ENCODE data around the gene LMTK2. TPM values are rescaled to one million over a fixed set of nuclear protein-coding genes. Genes with fewer than 3 reads are reported as not detected.

LMTK2 gene
- polyA plus RNA-seq, 3 donors, result 12.7 to 13.3 (median 12.8) TPM

DNA sequence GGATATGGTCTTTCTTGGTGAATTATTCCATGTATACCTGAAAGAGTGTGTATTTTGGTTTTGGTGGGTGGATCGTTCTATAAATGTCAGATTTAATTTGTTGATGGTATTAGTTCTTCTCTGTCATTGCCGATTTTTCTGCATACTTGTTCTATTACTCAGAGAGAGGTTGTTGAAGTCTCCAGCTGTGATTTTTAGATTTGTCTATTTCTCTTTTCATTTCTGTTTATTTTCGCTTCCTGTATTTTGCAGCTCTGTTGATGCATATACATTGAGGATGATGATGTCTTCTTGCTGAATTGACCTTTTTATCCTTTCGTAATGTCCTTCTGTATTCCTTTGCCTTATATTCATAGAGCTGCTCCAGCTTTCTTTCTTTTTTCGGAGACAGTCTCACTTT lies 92.5 kb downstream of the LMTK2 start:
- no peak for DNase-seq (ENCODE audit: low read depth in 3 of 3, low spot score in 2 of 3)

DNA sequence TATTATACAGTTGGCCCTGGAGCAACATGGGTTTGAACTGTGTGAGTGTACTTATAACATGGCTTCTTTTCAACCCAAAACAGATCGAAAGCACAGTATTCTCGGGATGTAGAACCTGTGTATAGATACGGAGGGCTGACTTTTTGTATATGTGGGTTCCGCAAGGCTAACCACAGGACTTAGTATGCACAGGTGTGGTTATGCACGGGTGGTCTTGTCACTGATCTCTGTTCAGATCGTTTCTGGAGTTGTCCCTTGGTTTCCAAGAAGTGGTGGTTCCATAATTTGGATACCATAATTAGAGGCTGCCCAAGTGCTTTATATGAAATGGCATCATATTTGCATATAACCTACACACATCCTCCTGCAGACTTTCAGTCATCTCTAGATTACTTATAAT lies 93.7 kb downstream of the LMTK2 start:
- DNase-seq (ENCODE audit: low read depth in 3 of 3, low spot score in 2 of 3), result no peak

DNA sequence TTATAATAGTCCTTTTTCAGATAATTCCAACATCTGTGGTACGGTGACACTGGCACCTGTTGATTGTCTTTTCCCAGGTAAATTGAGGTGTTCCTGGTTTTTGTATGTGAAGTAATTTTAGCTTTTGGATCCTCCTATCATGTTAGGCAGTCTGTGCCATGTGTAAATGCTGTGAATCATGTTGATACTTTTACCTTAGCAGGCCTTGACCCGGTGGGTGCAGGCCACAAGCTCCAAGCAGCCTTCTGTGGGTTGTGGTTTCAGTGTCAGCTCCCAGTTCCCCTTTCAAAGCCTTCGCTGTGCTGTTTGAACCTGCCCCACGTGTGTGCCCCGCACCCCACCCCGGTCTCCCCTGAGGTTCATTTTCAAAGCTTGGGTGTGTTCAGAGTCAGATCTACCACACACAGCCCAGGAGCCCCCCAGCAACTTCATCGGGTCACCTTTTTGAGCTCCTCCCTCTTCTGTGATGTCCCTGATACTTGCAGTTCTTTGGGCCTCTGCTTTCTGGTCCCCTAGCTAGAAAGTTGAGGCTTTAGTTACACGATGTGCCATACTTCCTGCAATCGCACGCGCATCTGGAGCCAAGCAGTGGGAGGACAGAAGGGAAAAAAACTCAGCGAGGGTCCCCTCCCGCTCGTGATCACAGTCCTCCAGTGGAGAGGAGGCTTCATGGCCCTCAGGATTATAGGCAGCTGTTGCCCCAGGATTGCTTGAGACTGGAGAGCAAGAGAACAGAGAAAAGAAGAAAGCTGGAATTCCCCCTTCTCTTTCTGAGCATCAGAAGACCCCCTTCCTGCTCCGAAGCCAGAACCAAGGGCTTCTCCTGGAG lies 95.9 kb downstream of the LMTK2 start:
- no peak for DNase-seq (ENCODE audit: low read depth in 3 of 3, low spot score in 2 of 3)

DNA sequence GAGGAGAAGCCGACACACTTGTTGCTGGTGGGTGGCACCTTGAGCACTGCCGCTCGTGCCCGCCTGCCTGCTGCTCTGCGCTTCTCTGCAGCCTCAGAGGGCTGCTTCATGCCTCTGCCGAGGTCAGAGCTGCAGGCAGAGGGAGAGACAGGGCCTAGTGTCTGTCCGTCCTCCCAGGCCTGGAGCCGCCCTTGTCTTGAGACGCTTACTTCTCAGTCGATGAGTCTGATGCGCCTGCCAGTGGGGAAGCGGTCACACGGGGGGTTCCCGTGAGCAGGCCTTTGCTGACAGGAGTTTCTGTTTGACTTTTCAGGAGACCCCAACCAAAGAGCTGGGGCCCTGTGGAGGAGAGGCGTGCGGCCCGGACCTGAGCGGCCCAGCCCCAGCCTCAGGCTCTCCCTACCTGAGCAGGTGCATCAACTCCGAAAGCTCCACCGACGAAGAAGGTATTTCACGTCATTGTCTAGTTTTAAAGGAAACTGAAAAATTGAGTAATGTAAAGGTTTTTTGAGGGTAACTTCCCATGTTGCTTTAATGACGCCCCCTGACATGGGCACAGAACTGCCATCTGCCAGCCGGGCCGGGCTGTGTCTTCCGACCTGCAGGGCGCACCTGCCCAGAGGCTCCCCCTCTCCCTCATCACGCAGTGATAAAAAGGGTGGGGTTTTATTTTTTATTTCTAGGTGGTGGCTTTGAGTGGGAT lies 96.8 kb downstream of the LMTK2 start:
- DNase-seq (ENCODE audit: low read depth in 3 of 3, low spot score in 2 of 3), result no peak

DNA sequence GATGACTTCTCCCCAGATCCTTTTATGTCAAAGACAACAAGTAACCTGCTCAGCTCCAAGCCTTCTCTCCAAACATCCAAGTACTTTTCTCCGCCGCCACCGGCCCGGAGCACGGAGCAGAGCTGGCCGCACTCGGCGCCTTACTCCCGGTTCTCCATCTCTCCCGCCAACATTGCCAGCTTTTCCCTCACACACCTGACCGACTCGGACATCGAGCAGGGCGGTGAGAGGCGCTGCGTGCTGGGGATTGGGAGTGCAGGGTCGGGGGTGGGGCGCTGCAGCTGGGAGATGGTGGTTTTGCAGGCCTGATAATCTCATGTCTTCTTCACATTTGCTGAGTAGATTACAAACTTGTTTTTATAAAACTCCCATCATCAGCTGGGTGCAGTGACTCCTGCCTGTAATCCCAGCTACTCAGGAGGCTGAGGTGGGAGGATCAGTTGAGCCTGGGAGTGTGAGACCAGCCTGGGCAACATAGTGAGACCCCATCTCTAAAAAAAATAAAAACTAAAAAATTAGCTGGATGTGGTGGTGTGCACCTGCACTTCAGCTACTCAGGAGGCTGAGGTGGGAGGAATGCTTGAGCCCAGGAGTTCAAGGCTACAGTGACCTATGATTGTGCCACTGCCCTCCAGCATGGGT lies 97.4 kb downstream of the LMTK2 start:
- no peak for DNase-seq (ENCODE audit: low read depth in 3 of 3, low spot score in 2 of 3)

DNA sequence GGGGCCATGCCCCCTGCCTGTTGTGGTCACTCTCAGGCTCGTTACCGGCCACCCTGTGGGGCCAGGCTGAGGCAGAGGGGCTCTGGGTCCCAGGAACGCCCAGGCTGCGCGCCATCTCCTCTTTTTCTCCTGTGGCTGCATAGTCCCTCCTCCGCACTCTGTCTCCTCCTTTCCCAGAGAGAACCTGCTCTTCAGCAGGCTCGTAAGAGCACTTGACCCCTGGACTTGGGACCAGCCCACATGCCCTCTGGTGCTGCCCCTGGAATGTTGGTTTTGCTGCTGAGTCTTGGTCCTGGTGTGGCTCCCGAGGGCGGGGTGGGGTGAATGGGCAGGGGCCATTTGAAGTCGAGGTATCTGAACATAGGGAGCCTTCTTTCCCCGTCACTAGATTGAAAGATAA lies 98.0 kb downstream of the LMTK2 start:
- DNase-seq (ENCODE audit: low read depth in 3 of 3, low spot score in 2 of 3), result no peak

DNA sequence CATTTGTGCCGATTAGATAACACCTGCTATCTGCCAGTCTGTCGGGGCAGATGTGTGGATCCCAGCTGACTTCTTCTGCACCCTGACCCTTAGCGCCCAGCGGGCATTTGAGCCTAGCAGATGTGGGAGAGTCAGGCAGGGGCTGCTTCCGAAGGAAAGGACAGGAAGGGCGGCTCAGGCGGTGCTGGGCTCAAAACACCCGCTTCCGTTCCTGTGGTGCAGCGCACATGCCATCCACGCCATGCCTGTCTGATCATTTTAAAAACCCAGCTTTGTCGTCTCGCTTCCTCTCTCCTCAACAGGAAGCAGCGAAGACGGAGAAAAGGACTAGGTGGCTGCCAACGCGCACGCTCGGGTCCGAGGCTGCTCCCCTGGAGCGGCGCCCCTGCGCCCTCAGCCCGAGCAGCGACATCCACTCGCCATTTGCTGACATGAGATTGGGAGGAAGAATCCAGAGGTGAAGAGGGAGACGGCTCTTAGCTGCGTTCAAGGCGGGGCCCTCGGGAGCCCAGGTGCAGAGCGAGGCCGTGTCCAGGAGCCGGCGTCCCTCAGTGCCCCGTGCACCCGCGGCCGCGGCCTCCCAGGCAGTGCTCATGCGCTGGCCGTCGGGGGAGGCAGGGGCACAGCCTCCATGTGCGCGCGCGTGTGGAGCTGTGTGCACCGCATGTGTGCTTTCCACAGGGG lies 98.6 kb downstream of the LMTK2 start:
- DNase-seq (ENCODE audit: low read depth in 3 of 3, low spot score in 2 of 3), result no peak

DNA sequence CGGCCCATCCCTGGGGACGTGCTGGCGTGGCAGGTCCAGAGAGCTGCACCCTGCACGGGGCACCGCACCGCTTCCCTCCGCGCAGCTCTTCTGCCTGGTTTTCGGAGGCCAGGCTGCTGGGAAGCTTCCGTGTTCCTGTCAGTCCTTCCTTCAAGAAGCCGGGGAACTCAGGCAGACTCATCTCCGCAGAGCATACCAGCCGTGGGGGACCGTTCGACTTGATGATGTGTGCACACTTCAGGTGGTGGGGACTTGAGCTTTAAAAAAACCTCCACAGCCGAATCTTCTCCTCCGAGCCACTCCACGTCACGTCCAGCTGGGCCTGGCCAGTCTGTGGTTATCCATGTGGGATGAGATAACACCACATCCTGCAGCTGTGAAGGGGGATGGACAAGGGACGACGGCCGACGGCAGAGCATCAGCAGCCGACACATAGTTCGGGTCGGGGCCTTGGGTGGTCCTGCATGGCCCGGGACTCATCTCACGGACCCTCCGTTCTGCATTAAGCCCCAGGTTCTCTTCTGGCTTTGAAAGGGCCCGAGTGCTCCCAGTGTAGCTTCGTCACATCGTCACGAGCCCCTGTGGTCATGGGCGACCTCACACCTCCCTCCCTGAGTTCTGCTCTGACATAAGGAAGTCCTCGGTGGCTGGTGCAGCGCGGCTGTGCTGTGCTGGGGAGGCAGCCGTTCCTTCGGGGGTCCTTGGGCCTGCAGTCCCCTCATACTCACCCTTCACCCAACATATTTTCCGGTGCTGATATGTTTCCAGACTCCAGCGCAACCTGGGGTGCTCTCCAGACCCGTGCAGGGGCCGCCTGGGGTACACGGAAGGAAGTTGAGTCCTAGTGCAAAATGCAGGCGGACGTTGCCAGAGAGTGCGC lies 100.0 kb downstream of the LMTK2 start:
- no peak for DNase-seq (ENCODE audit: low read depth in 3 of 3, low spot score in 2 of 3)

DNA sequence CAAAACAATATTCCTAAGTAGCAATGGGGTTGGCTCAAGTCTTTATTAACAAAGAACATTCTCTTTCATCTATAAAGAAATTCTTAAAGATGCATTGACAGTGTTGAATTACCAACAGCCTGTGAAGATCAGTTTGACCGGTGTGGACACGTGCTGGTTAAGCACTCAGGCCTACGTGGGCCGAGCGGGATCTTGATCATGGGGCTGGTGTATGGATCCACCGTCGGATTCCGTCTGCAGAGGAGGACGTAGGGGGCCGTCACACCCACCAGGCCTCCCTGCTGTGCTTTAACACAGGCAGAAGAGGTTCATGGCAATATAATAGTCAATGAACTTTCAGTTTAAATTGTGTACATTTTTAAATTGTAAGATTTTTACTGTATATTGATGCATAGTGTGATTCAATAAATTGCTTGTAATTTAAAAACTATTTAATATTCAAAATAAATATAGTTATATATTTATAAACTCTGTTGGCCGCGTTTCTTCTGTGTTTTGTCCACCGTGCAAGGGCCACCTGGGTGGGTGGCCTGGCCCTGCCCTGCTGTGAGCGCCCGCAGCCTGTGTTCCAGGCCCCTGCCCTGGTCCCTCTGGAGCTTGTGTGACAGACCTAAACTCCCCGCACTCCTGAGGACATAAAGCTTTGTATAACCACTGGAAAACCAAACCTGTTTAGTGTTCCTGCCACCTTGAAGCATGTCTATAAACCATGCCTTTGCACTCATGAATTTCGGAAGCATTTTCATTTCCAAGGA lies 102.7 kb downstream of the LMTK2 start:
- no peak for DNase-seq (ENCODE audit: low read depth in 3 of 3, low spot score in 2 of 3)

DNA sequence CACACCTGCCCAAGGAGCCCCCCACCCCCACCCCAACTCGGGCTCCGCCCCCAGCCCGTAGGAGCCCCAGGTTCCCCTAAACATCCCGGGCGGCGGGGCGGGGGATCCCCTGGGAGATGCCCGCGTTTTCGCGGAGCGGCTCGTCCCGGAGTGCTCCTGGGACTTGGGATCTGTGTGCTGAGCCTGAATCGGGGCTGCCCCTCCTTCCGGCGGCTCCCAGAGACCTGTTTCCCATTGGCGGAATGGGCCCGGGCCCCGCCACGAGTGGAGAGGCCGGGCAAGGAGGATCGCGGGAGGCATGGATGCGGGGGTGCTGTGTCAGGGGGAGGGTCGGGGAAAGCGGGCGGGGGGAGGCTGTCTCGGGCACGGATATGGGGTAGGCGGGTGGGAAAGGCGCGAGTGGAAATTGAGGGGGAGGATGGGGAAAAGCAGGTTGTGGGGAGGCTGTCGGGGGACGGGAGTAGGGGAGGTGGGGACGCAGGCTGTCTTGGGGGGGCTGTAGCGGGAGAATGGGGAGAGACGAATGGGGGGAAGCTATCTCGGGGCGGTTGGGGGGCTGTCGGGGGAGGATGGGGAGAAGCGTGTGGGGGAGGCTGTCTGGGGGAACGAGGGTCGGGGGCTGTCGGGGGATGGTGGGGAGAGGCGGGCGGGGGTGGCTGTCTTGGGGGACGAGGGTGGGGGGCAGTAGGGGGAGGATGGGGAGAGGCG lies 104.0 kb downstream of the LMTK2 start:
- no peak for DNase-seq (ENCODE audit: low read depth in 3 of 3, low spot score in 2 of 3)

DNA sequence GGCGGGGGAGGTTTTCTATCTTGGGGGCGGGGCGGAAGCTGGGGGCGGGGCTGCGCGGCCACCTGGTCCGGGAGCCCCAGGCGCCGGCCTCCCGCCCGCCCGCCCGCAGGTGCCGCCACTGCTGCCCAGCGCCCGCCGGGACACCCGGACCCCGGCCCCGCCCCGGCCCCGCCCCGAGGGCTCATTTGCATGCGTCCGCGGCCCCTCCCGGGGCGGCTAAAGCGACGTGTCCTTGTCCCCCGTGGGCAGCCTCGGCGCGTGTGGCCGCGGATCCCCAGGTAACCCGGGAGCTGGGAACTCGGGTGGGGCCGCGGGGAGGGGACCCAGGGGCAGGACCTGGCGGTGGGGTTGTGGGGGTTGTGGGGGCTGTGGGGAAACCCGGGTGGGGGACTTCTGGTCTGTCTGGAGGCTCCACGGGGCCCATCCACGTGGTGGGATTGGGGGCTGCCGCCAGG lies 104.6 kb downstream of the LMTK2 start, which contains the start of gene BHLHA15:
Gene BHLHA15 (plus strand): TSS at position 219 of the 455 bp plus-strand sequence. CDS start 871 bp downstream, outside the sequence.
- DNase-seq (ENCODE audit: low read depth in 3 of 3, low spot score in 2 of 3), result no peak

DNA sequence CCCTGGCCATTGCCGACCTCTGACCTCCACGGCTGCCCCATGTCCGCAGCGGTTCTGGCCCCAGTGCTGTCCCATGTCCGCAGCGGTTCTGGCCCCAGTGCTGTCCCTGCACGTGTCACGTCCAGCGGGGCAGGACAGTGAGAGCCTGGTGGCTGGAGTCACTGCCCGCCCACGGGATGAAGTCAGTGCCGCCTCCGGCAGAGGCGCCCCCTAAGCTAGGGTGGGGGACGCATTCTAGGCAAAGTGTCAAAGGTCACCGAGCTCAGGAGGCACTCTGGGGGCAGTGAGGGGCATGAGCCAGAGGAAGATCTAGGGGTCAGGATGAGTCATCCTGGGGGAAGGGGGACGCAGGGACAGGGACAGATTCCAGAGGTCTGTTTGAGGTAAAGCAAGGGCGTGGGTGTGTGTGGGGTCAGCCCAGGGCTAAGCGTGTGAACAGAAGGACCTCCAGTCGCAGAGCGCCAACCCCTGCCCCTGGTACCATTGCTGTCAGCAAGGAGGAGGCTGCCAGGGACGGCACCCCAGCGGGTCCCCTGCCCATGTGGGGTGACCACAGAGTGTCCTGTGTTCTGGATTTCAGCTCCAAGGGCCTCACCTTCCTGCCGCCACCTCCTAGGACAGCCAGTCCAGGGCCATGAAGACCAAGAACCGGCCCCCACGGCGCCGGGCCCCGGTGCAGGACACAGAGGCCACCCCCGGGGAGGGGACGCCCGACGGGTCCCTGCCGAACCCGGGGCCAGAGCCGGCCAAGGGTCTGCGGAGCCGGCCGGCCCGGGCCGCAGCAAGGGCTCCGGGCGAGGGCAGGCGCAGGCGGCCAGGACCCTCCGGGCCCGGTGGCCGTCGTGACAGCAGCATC lies 105.2 kb downstream of the LMTK2 start:
- DNase-seq (ENCODE audit: low read depth in 3 of 3, low spot score in 2 of 3), result no peak

DNA sequence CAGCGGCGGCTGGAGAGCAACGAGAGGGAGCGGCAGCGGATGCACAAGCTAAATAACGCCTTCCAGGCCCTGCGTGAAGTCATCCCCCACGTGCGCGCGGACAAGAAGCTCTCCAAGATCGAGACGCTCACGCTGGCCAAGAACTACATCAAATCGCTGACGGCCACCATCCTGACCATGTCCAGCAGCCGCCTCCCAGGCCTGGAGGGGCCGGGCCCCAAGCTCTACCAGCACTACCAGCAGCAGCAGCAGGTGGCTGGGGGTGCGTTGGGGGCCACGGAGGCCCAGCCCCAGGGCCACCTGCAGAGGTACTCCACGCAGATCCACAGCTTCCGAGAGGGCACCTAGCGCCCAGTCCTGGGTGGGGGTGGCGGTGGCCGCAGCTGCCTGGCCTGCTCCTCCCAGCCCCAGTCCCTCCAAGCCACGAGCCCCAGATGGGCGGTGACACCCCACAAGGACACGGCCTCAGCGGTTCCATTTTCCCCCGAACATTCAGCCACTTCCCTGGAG lies 105.9 kb downstream of the LMTK2 start:
- DNase-seq (ENCODE audit: low read depth in 3 of 3, low spot score in 2 of 3), result no peak

DNA sequence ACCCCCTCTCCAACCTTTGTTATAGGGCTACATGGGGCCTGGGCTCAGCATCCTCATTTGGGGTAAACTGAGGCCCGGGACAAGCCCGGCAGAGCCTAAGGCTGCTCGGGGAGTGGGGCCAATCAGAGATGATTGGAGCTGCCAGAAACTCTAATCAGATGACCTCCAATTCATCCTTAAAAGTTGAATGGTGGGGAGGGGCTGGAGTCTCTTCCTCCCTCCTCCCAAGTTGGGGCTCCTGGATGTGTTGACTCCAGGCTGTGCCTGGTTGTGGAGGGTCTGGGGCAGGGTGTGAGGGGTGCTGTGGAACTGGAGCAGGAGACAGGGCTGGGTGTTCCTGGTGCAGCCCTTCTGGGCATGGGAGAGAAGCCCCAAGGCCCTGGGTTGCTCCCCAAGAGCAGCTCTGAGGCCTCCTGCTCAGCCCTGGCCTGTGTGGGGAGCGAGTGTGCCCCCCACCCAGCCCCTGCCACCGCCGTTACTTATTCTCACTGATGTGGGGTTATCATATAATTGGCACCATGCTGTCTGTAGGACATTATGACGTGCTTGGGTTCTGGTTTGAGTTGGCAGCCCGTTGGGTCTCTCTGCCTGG lies 106.7 kb downstream of the LMTK2 start:
- DNase-seq (ENCODE audit: low read depth in 3 of 3, low spot score in 2 of 3), result no peak

DNA sequence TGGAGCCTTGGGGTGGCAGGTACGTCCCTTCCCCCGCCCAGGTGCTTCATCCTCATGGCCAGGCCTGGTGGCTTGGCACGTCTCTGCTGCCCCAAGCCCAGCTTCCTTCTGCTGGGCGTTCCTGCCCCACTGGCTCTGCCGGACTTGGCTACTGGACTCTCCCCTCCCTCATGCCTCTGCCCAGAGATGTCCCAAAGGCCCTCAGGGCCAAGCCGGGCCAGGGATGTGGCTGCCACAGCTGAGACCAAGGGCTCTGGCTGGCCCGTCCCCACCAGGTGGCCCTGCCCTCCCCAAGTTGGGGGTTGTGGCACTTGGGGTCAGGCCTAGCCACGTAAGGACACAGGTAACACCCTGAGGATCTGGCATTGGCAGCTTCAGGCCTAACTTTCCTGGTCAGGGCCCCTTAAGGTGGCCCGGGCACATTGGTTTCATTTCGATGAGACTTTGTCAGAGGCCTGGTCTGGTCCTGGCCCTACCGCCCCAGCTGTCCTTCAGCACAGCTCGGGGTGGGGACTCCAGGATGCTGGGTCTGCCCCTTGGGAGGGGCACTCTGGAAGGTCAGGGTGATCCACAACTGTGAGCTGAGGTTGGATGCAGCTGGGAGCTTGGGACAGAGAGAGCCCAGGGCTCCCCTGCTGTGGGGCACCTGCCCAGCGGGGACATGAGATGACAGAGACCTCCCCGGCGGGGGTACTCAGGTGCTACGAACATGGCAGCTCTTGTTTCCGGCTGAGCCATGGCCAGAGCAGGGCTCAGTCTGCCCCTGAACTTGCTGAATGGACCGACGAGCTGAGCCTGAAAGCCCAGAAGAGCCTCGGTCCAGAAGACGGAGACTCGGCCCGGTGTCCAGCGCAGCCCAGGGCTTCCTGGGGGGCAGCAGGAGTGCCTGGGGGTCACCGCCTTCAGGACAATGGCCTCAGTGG lies 107.5 kb downstream of the LMTK2 start:
- no peak for DNase-seq (ENCODE audit: low read depth in 3 of 3, low spot score in 2 of 3)

DNA sequence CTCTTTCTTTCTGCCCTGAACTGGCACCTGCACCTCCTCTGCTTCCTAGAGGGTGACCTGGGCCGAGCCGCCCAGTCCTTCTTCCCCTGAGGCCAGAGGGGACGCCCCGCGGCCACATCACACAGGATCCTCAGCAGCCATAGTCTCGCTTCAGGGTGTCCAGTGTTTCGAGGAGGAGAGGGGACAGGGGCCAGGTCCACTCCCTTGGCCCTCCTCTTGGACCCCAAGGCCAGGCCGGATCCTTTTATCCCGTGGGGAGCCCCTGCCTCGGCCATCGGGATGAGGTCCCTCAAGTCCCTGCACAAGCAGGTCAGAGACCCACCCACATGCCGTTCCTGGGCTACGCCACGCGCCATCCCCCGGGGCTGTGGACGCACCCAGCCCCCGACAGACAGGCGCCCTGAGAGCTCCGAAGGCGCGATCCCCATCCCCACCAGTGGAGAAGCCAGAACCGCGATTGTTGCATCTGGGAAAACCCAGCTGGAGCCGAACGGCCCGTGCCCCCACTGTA lies 108.2 kb downstream of the LMTK2 start:
- DNase-seq (ENCODE audit: low read depth in 3 of 3, low spot score in 2 of 3), result no peak
